ENCODE results near the gene DEPP1. TPM values are rescaled to one million over a fixed set of nuclear protein-coding genes. Genes with fewer than 3 reads are reported as not detected.

The DEPP1 gene
- total RNA-seq, 1 donor from 2014 or later = 3.4 TPM

DNA sequence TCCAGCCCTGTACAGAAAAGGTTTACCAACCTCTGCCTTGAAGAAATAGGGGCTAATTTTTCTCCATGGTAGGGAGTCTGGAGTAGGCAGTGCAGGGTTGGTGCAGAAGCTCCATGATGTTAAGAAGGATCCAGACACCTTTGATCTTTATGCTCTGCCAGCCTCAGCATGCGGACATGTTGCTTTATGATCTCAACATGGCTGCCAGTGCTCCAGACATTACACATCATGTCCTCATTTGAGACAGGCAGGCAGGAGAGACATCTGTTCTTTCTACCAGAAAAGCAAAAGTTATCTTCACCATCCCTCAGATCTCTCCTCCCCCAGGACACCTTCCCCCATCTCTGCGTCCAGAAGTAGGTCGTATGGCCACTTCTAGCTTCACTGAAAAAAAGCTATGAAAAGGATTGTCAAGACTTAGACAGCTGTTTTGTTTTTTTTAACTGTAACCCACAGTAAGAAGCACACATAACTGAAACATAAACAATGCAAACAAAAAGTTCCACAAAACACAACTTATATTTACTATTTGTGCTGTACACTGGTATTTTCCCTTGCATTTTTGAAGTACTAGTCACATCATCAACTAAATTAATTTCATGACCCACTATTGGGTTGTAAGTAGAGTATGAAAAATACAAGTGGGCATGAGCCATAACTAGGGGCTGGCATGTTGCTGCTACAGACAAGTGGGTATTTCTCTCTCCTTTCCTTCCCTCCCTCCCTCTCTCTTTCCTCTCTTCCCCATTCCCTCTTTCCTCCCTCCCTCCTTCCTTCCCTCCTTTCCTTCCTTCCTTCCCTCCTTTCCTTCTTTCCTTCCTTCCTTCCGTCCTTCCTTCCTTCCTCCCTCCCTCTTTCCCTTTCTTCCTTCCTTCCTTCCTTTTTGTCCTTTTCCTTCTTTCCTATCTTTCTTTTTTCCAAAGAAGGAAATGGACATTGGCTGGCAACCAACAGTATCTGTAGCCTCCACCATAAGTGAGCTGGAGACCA lies 21.6 kb downstream of the DEPP1 start:
- intact Hi-C loops (cut with micrococcal nuclease) = no loop called here

DNA sequence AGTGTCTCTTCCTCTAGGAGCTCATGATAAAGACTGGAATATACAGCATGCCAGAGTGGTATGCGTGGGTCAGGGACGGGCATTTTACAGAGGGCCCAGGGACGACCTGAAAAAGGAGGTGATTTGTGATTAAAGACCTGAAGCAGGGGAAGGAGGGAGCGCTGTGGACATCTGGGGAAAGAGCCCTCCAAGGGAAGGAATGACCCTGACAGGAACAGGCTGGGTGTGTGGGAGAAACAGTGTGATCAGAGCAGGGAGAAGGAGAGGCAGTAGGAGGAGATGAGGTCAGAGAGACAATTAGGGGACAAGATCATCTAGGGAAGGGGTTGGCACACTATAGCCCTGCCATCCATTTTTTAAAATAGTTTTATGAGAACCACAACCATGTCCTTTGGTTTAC lies 22.4 kb downstream of the DEPP1 start:
- intact Hi-C loops (cut with micrococcal nuclease) = no loop called here

DNA sequence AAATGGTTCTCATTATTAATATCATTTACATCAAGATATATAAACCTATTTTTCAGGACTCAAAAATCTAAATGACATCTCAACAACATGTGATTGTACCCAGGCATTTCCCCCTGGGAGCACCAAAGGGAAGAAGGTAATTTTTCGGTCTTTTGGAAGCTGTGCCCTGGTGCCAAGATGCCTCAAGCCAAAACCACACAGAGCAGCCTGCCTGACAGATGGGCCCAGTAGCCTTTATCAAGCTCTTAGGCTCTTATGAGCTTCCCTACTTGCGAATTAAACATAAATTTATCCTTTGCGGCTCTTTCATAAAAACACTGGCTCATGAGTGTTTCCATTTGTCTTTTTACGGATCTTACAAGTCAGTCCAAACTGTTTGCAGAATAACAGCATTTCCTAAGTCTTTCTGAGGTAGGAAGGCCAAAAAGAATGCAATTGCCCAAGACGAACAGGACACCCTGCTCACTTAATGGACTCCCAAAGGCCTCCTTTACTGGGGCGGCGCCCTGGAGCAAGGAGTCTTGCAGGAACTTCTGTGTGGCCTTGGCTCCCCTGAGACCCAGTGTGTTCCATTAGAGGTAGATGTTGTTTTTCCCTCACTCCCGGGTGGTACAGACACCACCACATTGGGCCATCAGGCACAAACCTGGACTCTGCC lies 23.1 kb downstream of the DEPP1 start:
- intact Hi-C loops (cut with micrococcal nuclease) = loop anchor here (2.0 kb wide), 1 partner anchor 1077 kb away; no protein-coding TSS in a partner anchor

DNA sequence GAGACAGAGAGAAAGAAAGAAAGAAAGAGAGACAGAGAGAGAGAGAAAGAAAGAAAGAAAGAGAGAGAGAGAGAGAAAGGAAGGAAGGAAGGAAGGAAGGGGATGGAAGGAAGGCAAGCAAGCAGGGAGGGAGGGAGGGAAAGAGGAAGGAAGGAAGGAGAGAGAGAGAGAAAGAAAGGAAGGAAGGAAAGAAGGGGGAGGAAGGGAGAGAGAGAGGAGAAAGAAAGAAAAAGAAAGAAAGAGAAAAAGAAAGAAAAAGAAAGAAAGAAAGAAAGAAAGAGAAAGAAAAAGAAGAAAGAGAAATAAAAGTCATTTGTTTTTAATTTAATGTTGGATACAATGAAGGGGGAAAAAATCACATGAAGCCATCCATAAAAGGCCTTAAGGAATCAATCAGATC lies 23.6 kb downstream of the DEPP1 start:
- intact Hi-C loops (cut with micrococcal nuclease) = loop anchor here (2.0 kb wide), 1 partner anchor 1078 kb away; no protein-coding TSS in a partner anchor

DNA sequence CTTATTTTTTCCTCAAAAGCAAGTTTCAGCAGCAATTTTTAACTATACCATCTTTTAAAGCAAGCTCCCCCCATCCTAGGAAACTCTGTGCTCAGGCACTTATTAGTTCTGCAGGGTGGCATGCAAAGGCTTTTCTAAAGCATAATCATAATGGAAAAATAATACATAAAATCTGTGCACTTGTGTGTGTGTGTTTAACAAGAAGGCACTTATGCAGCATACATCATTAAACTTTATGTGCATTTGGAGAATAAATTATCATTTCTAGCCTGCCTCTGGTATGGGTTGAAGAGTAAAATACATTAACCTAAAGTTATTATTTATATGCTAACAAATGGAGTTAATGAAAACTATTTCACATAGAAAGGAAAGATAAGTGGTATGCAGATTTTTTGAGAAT lies 24.6 kb downstream of the DEPP1 start:
- intact Hi-C loops (cut with micrococcal nuclease) = loop anchor here (2.0 kb wide), 1 partner anchor 1079 kb away; no protein-coding TSS in a partner anchor

DNA sequence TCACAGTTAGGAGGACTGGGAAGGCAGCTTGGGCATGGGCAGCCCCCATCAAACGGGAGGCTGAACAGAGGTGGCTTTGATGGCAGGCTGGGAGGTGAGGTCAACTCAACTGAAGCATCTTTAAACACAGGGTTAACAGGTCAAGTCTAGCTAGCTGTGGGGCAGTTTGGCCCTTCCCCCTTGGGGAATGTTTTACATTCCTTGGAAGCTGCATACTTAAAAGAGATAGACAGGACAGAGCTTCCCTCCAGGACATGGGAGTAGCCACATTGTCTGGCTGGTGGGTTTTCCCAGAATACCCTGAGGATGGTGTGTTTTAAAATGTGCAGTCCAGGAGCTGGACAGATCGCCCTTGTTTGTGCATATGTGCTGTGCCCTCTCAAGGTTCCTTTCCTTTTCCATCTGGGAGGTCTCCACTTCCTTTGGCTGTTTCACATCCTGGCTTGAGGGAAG lies 25.8 kb downstream of the DEPP1 start:
- intact Hi-C loops (cut with micrococcal nuclease) = no loop called here

DNA sequence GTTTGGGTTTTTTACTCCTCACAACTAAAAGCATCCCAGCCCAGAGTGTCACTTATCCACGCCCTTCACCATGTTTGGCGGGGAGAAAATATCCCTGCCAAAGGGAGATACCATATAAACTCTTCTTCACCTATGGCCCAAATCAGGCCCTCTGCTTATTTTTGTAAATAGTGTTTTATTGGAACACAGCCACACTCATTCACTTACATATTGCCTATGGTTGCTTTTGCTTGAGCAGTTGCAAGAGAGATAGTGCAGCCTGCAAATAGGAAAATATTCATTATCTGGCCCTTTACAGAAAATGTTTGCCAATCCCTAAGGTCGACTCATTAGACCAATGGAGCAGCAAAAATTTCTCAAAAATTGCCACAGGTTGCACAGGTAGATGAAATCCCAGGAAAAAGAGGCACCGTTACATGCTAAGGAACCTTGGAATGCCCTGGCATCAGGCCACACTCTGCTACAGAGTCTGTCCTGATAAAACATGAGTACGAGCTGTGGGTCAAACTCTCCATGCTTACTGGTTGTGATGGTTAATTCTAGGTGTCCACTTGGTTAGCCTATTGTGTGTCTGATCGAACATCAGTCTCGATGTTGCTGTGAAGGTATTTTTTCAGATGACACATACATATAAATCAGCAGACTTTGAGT lies 26.9 kb downstream of the DEPP1 start:
- intact Hi-C loops (cut with micrococcal nuclease) = no loop called here

DNA sequence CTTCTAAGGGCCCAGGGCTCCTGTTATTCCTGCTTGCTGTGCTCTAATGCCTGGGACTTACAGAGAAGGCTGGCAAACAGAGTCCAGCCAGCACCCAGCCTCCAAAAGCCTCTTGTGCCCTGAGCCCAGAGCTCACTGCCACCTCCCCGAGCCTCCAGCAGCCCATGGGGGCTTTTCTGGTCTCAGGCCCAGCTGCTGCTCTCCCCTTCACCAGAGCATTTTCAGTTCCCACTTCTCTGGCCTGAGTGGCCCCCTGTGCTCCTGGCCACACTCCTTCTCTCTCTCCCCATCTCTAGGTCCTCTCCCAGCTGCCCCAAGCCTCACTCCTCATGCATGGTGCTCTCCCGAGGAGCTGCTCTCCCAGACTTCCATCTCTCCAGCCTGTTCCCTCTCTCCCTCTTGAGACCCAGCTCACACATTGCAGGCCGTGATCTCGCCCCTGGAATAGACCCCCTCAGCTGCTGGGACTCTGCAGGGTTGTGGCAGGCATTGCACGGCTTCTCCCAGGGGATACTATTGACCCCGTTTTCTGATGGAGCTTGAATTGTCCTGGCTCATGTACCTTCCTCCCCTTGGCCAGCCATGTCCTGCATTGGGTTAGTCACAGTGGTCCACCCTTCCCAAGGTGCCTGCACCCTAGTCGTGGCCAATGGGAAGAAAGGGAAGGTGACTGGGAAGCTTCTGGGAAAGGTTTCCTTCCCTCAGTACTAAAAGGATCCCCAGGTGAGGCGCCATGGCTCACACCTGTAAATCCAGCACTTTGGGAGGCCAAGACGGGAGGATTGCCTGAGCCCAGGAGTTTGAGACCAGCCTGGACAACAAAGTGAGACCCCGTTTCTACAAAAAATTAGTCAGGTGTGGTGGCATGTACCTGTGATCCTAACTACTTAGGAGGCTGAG lies 28.0 kb downstream of the DEPP1 start:
- intact Hi-C loops (cut with micrococcal nuclease) = no loop called here

DNA sequence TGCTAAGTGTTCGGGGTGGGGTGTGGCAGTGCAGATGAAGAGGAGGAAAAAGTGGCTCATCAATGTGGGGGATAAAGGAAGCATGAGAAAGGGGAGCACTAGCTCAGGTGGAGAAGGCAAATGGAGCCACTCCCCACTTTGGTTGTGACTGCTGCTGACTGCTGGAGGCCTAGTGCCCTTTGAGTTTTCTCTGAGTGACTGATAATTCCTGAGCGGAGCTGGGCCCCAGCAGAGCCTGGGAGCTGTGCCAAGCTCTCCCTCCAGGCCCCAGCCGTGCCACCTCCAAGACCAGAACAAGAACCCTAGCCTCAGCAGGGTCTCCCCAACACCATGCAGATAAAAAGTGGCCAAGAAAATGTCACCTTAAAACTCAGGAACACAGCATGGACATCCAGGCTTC lies 28.7 kb downstream of the DEPP1 start:
- intact Hi-C loops (cut with micrococcal nuclease) = no loop called here

DNA sequence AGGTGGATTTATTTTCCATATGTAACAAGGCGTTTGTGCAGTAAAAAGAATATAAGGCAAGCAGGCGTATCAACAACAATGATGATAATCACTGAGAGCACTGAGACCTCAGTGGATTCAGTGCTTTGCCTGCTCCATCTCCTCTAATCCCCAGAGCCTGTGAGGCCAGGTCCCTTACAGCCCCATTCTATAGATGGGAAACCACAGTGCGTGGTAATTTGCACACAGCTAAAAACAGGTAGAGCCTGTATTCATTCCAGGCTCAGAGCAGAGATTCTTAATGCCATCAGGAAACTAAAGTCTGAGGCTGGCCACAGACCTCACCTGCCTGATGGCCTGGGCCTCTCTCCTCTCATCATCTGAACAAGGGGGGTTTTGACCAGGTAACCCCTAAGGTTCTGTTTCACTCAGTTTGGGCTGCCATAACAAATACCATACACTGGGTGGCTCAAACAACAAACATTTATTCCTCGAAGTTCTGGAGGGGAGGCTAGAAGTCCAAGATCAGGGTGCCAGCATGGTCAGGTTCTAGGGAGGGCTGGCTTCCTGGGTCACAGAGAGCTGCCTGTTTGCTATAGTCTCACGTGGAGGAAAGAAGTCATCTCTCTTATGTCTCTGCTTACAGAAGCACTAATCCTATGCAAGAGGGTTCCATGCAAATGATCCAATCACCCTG lies 29.3 kb downstream of the DEPP1 start:
- intact Hi-C loops (cut with micrococcal nuclease) = no loop called here

DNA sequence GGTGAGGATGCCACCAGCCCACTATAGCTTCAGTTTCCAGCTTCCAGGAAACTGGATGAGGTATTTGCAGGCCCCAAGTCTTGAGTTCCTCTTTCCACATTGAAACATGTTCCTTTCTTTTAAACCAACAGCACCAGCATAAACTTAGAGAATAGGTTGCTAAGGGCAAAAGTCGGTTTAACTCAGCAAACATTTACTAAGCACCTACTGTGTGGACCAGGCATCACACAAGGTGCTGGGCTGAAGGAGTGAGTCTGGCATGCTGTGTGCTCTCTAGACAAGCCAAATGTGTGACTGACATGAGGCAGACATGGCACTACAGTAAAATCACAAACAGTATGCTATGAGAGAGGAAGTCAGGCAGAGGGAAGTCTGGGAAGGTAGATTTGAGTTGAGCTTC lies 30.0 kb downstream of the DEPP1 start:
- intact Hi-C loops (cut with micrococcal nuclease) = no loop called here

DNA sequence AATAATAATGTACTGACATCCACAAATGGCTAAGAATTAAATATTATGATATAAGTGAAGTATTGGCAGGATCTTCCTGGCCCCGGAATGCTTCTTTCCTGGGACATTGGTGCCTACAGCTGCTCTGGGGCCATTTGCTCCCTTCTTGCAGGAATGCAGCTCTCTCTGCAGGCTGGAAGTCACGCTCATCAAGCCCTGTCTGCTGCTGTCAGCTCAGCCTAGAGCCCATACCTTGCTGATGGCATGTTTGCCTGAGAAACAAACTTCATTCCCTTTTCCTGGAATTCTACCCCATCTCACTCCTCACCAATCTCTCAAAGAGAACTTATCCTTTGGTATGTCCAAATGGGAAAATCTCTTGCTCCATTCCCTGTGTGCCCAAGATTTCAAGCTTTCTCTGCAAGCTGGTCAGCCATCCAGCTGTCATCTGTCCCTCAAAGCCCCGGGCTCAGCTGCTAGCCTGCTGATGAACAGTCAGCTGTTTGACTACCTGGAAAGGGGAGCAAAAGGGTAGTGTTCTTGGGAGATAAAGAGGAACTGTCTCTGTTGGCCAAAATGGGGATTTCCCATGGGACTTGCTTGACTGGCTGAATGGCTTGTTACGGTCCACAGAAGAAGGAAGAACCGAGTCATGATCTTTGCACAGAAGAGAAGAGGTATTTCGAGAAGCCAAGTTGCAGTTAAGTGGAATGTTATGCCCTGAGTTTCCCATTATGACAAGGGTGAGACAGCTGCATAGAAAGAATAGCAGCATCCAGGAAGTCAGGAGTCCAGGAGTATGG lies 31.0 kb downstream of the DEPP1 start:
- intact Hi-C loops (cut with micrococcal nuclease) = no loop called here

DNA sequence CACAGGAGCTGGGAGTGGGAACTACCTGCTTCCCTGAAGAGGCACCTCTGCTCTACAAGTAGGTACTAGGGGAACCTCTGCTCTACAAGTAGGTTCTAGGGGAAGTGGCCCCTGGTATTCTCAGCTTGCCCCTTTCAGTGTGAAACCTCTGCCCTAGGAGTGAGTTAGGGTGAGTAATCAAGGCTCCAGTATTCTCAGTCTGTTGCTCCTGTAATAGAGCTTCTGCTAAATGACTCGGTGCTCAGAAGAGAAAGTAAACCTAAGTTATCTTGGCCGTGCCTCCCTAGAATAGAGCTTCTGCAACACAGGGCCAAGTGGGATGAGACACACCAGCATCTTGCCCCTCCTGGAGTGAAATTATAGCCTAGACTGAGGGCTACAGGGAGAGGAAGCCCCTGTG lies 32.4 kb downstream of the DEPP1 start:
- intact Hi-C loops (cut with micrococcal nuclease) = no loop called here

DNA sequence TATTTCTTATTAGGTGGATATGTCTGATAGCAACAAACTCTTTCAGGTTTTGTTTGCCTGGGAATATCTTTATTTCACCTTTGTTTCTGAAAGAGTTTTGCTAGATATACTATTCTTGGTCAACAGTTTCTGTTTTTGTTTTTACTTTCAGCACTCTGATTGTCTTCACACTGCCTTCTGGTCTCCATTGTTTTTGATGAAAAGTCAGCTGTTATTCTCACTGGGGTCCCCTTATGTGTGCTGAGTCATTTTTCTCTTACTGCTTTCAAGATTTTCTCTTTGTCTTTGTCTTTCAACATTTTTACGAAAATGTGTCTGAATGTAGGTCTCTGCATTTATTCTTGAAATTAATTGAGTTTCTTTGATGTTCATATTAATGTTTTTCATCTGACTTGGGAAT lies 34.3 kb downstream of the DEPP1 start:
- intact Hi-C loops (cut with micrococcal nuclease) = no loop called here

DNA sequence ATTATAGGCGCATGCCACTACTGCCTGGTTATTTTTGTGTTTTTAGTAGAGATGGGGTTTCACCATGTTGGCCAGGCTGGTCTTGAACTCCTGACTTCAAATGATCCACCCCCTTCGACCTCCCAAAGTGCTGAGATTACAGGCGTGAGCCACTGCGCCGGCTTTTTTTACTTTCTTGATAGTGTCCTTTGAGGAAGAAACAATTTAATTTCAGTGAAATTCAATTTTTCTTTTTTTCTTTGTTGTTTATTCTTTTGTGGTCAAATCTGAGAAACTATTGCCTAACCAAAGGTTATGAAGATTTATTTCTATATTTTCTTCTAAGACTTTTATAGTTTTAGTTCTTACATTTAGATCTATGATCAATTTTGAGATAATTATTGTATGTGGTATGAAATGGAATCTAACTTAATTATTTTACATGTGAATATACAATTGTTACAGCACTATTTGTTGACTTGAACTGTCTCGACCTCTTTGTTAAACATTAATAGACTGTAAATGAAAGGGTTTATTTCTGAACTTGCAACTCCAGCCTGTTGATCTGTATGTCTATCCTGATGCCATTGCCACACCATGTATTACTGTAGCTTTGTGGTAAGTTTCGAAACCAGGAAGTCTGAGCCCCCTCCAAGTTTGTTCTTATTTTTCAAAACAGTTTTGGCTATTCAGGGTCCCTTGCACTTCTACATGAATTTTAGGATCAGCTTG lies 38.8 kb downstream of the DEPP1 start:
- intact Hi-C loops (cut with micrococcal nuclease) = no loop called here

DNA sequence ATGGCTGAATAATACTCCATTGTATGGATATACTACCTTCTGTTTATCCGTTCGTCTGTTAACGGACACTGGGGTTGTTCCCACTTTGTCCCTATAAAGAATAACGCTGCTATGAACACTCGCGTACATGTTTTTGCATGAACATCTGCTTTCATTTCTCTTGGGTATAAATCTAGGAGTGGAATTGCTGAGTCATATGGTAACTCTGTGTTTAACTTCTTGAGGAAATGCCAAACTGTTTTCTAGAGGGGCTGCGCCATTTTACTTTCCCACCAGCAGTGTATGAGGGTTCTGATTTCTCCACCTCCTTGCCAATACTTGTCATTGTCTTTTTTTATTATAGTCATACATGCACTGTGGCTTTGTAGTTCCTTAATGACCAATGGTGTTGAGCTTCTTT lies 39.7 kb downstream of the DEPP1 start:
- intact Hi-C loops (cut with micrococcal nuclease) = no loop called here

DNA sequence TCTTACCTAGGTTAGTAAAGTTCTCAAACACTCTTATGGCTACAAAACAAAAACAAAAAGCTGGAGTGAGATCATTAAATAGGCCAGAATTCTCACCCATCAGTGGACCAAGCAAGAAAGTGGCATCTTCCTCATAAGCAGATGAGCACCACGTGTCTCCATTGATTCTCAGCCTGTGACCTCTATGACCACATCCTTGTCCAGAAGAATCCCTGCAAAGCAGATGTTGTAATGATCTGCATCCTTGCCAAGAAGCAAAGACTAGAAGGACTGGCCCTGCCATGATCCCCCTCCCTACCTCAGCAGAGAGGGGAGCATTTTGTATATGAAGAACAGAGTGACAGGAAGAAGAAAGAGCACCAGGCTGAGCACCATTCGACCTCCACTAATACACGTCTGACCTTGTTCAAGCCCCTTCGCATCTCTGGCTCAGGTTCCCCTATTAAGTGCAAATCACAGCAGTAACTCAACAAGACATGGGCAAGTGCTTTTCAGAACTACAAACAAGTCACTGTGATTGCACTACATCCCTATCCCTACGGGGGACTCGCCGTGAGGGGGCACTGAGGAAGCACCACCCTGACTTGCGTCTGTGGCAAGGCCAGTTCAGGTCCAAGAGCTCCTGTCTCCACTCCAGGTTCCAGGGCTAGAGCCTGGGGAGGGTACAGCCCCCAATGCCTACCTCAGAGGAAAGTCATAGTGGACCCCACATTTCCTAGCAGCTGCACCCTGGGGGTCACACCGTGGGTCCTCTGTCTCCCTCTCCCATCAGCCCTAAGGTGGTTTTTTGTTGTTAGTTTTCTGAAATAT lies 41.2 kb downstream of the DEPP1 start:
- intact Hi-C loops (cut with micrococcal nuclease) = no loop called here
